Liver (tissue), 9 donors: ENCODE results near the gene HAND1. TPM values are rescaled to one million over a fixed set of nuclear protein-coding genes. Genes with fewer than 3 reads are reported as not detected.

Experiments
- DNase-seq: peaks from one replicate; pipeline ENCODE4 v3.0.0-alpha.2; 2017; ENCODE audit warnings: low spot score
- H3K27ac ChIP-seq, 2 donors: one replicate each; pipeline ENCODE4 v1.7.0; 2013; ENCODE audit warnings: inconsistent platforms in 2 of 2, low read length in 2 of 2, control low read depth in 1 of 2, low read depth in 1 of 2, mild to moderate bottlenecking in 1 of 2
- H3K27me3 ChIP-seq, 4 donors: one replicate each; pipeline versions ENCODE4 v1.6.1 to v1.7.0; 2013; ENCODE audit warnings: low read length in 3 of 4, inconsistent platforms in 1 of 4, mild to moderate bottlenecking in 1 of 4, moderate library complexity in 1 of 4; ENCODE audit not compliant: control insufficient read depth in 4 of 4, insufficient read depth in 4 of 4
- H3K36me3 ChIP-seq, 4 donors: one replicate each; pipeline versions ENCODE4 v1.6.1 to v1.7.0; 2013; ENCODE audit warnings: low read length in 3 of 4, mild to moderate bottlenecking in 3 of 4, low read depth in 1 of 4, moderate library complexity in 1 of 4; ENCODE audit not compliant: control insufficient read depth in 4 of 4, insufficient read depth in 3 of 4
- H3K4me1 ChIP-seq, 4 donors: one replicate each; pipeline versions ENCODE4 v1.6.1 to v1.7.0; 2013; ENCODE audit warnings: low read length in 3 of 4, mild to moderate bottlenecking in 3 of 4, moderate library complexity in 1 of 4; ENCODE audit not compliant: control insufficient read depth in 4 of 4, insufficient read depth in 4 of 4
- H3K4me3 ChIP-seq, 3 donors: one replicate each; pipeline versions ENCODE4 v1.6.1 to v1.7.0; 2013; ENCODE audit warnings: low read length in 3 of 3, control low read depth in 1 of 3, low read depth in 1 of 3, mild to moderate bottlenecking in 1 of 3
- H3K9ac ChIP-seq, 2 donors: one replicate each; pipeline ENCODE4 v1.7.0; 2013; ENCODE audit warnings: low read length in 2 of 2, mild to moderate bottlenecking in 2 of 2, moderate library complexity in 2 of 2, control low read depth in 1 of 2, low read depth in 1 of 2
- H3K9me3 ChIP-seq, 4 donors: one replicate each; pipeline versions ENCODE4 v1.6.1 to v1.7.0; 2013; ENCODE audit warnings: low read length in 3 of 4; ENCODE audit not compliant: control insufficient read depth in 4 of 4
- EGR1 ChIP-seq, 2 donors: IDR thresholded peaks; 2 replicates each; pipeline ENCODE4 v1.6.1; 2016 to 2018; ENCODE audit warnings: antibody characterized with exemption in 2 of 2, low read depth in 2 of 2
- FOXA1 ChIP-seq: IDR thresholded peaks from 2 replicates; pipeline ENCODE4 v1.6.1; 2016; ENCODE audit warnings: antibody characterized with exemption
- FOXA2 ChIP-seq: IDR thresholded peaks from 2 replicates; pipeline ENCODE4 v1.6.1; 2016; ENCODE audit warnings: antibody characterized with exemption
- GABPA ChIP-seq, 2 donors: IDR thresholded peaks in 1 of 2; conservative IDR thresholded peaks in 1 of 2; 2 replicates each; pipeline ENCODE4 v1.6.1; 2016; ENCODE audit warnings: antibody characterized with exemption in 2 of 2, mild to moderate bottlenecking in 1 of 2, moderate library complexity in 1 of 2
- HNF4A ChIP-seq, 2 donors: conservative IDR thresholded peaks; 2 replicates each; pipeline ENCODE4 v1.6.1; 2016; ENCODE audit warnings: antibody characterized with exemption in 2 of 2, mild to moderate bottlenecking in 2 of 2
- HNF4G ChIP-seq: IDR thresholded peaks from 2 replicates; pipeline ENCODE4 v1.6.1; 2016; ENCODE audit warnings: antibody characterized with exemption
- JUND ChIP-seq, 2 donors: IDR thresholded peaks; 2 replicates each; pipeline ENCODE4 v1.6.1; 2016; ENCODE audit warnings: antibody characterized with exemption in 2 of 2
- NR2F2 ChIP-seq: IDR thresholded peaks from 2 replicates; pipeline ENCODE4 v1.6.1; 2016; ENCODE audit warnings: antibody characterized with exemption
- RAD21 ChIP-seq, 2 donors: IDR thresholded peaks; 2 replicates each; pipeline ENCODE4 v1.6.1; 2016; ENCODE audit warnings: antibody characterized with exemption in 2 of 2, mild to moderate bottlenecking in 2 of 2
- RXRA ChIP-seq, 2 donors: IDR thresholded peaks; 2 replicates each; pipeline ENCODE4 v1.6.1; 2017 to 2018; ENCODE audit warnings: antibody characterized with exemption in 2 of 2, mild to moderate bottlenecking in 1 of 2
- SP1 ChIP-seq: IDR thresholded peaks from 2 replicates; pipeline ENCODE4 v1.6.1; 2018; ENCODE audit warnings: antibody characterized with exemption, mild to moderate bottlenecking
- TAF1 ChIP-seq: conservative IDR thresholded peaks from 2 replicates; pipeline ENCODE4 v1.6.1; 2016; ENCODE audit warnings: antibody characterized with exemption, mild to moderate bottlenecking
- YY1 ChIP-seq: IDR thresholded peaks from 2 replicates; pipeline ENCODE4 v1.6.1; 2016; ENCODE audit warnings: antibody characterized with exemption, mild to moderate bottlenecking
- WGBS: extraction: QIAGEN DNeasy Blood & Tissue Kit; methylation state at CpG from one replicate; pipeline ENCODE4 v1.1.7; 2013; 5-methylcytosine and 5-hydroxymethylcytosine counted together
- polyA plus RNA-seq, 2 donors: library from polyadenylated mRNA; stranded (reverse) in 1 of 2; unstranded in 1 of 2; fragments of 200-250 nt in 1 of 2; fragments of >200 nt in 1 of 2; fragmentation: Nextera tagmentation in 1 of 2; extraction: Ambion mirVana in 1 of 2; gene quantifications; one replicate each; pipeline versions ENCODE4 v1.2.1 to v1.2.3, GENCODE V29; 2013 to 2015
- total RNA-seq, 2 donors: library from RNA; depleted of rRNA; stranded (reverse); fragments of >200 nt; gene quantifications; one replicate each; pipeline ENCODE4 v1.2.3, GENCODE V29; 2014
- TF ChIP-seq, protein P1 (sequence below): fragments of 150-350 bp; IDR thresholded peaks from 2 replicates; pipeline ENCODE4 v1.5.1; 2017; ENCODE audit warnings: improper control_type of control experiment, low read depth, low read length; ENCODE audit not compliant: missing input control
- TF ChIP-seq, protein P2 (sequence below): IDR thresholded peaks from 2 replicates; pipeline ENCODE4 v1.6.1; 2016; ENCODE audit warnings: antibody characterized with exemption
- TF ChIP-seq, protein P3 (sequence below): IDR thresholded peaks from 2 replicates; pipeline ENCODE4 v1.6.1; 2016; ENCODE audit warnings: antibody characterized with exemption, mild to moderate bottlenecking
- TF ChIP-seq, protein P4 (sequence below): IDR thresholded peaks from 2 replicates; pipeline ENCODE4 v1.6.1; 2016; ENCODE audit warnings: antibody characterized with exemption
- TF ChIP-seq, protein P5 (sequence below): IDR thresholded peaks from 2 replicates; pipeline ENCODE4 v1.6.1; 2016; ENCODE audit warnings: antibody characterized with exemption
- donor health status: healthy.
- donor health status: healthy.
- donor health status: healthy.
- donor health status: healthy.
- donor health status: healthy.

Gene HAND1
- total and polyA plus RNA-seq, 4 donors: not detected

DNA sequence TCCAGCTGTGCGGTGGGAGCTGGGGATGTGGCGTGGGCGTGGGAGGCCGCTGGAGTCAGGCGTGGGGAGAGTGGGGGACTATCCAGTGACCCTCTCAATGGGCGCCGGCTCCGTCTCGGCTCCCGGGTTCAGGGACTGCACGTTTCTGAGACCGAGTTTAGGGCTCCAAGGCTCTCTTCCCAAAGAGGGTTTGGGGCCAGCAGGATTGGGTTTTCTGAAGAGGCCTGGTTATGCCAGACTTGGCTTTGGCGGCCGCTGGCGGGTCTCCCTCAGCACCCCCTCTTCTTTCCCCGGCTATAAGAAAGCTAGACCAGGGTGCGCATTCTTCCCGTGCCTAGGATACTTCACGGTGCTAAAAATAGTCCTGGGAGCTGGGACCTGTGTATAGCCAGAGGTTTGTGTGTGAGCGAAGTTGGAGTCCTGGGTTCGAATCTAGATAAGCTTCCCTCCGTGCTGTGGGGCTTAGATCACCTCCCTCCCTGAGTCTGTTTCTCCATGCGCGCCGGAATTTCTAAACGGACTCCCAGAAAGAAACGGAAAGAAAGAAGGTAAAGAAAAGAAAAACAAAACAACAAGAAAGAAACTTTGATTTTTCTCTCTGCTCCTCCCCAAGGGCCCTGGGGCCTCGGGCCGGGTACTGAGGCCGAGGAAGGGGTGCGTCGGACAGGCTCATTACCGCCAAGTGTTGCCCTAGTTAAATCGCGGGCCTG lies 5.0 kb downstream of the HAND1 start:
- no peaks in the 10 kb centered on the region for H3K9me3 ChIP-seq
- H3K4me3 ChIP-seq: no peak overlapping the region
- no peaks in the 10 kb centered on the region for H3K36me3 ChIP-seq
- WGBS: 10% methylated on average over 35 of the region's 35 CpGs
- no peak for DNase-seq
- H3K27ac ChIP-seq: no peak overlapping the region
- H3K4me1 ChIP-seq: peaks cover 13 to 32% (median 20%) of the 10 kb centered on the region in 4 donors
- H3K27me3 ChIP-seq: peaks cover 3 to 34% (median 19%) of the 10 kb centered on the region in 4 donors
- TF ChIP-seq, protein P1, sequence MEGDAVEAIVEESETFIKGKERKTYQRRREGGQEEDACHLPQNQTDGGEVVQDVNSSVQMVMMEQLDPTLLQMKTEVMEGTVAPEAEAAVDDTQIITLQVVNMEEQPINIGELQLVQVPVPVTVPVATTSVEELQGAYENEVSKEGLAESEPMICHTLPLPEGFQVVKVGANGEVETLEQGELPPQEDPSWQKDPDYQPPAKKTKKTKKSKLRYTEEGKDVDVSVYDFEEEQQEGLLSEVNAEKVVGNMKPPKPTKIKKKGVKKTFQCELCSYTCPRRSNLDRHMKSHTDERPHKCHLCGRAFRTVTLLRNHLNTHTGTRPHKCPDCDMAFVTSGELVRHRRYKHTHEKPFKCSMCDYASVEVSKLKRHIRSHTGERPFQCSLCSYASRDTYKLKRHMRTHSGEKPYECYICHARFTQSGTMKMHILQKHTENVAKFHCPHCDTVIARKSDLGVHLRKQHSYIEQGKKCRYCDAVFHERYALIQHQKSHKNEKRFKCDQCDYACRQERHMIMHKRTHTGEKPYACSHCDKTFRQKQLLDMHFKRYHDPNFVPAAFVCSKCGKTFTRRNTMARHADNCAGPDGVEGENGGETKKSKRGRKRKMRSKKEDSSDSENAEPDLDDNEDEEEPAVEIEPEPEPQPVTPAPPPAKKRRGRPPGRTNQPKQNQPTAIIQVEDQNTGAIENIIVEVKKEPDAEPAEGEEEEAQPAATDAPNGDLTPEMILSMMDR: no peak
- TF ChIP-seq, protein P2, sequence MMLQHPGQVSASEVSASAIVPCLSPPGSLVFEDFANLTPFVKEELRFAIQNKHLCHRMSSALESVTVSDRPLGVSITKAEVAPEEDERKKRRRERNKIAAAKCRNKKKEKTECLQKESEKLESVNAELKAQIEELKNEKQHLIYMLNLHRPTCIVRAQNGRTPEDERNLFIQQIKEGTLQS: no peak
- TF ChIP-seq FOXA2: no peak
- no peak for TF ChIP-seq YY1
- no peak for TF ChIP-seq SP1
- no peak for TF ChIP-seq HNF4A (conservative IDR thresholded peaks at IDR 0.05)
- no peak for TF ChIP-seq FOXA1
- TF ChIP-seq, protein P3, sequence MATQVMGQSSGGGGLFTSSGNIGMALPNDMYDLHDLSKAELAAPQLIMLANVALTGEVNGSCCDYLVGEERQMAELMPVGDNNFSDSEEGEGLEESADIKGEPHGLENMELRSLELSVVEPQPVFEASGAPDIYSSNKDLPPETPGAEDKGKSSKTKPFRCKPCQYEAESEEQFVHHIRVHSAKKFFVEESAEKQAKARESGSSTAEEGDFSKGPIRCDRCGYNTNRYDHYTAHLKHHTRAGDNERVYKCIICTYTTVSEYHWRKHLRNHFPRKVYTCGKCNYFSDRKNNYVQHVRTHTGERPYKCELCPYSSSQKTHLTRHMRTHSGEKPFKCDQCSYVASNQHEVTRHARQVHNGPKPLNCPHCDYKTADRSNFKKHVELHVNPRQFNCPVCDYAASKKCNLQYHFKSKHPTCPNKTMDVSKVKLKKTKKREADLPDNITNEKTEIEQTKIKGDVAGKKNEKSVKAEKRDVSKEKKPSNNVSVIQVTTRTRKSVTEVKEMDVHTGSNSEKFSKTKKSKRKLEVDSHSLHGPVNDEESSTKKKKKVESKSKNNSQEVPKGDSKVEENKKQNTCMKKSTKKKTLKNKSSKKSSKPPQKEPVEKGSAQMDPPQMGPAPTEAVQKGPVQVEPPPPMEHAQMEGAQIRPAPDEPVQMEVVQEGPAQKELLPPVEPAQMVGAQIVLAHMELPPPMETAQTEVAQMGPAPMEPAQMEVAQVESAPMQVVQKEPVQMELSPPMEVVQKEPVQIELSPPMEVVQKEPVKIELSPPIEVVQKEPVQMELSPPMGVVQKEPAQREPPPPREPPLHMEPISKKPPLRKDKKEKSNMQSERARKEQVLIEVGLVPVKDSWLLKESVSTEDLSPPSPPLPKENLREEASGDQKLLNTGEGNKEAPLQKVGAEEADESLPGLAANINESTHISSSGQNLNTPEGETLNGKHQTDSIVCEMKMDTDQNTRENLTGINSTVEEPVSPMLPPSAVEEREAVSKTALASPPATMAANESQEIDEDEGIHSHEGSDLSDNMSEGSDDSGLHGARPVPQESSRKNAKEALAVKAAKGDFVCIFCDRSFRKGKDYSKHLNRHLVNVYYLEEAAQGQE: no peak
- no peak for TF ChIP-seq GABPA (IDR thresholded peaks at IDR 0.05 in 1 of 2, conservative IDR thresholded peaks at IDR 0.05 in 1 of 2)
- TF ChIP-seq JUND (IDR thresholded peaks at IDR 0.05): no peak
- no peak for TF ChIP-seq HNF4G
- TF ChIP-seq, protein P4, sequence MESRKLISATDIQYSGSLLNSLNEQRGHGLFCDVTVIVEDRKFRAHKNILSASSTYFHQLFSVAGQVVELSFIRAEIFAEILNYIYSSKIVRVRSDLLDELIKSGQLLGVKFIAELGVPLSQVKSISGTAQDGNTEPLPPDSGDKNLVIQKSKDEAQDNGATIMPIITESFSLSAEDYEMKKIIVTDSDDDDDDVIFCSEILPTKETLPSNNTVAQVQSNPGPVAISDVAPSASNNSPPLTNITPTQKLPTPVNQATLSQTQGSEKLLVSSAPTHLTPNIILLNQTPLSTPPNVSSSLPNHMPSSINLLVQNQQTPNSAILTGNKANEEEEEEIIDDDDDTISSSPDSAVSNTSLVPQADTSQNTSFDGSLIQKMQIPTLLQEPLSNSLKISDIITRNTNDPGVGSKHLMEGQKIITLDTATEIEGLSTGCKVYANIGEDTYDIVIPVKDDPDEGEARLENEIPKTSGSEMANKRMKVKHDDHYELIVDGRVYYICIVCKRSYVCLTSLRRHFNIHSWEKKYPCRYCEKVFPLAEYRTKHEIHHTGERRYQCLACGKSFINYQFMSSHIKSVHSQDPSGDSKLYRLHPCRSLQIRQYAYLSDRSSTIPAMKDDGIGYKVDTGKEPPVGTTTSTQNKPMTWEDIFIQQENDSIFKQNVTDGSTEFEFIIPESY: no peak
- TF ChIP-seq TAF1: no peak
- TF ChIP-seq, protein P5, sequence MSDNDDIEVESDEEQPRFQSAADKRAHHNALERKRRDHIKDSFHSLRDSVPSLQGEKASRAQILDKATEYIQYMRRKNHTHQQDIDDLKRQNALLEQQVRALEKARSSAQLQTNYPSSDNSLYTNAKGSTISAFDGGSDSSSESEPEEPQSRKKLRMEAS: no peak
- no peak for TF ChIP-seq RXRA (IDR thresholded peaks at IDR 0.05)
- TF ChIP-seq NR2F2: no peak
- no peak for TF ChIP-seq RAD21 (IDR thresholded peaks at IDR 0.05)
- TF ChIP-seq EGR1 (IDR thresholded peaks at IDR 0.05; ENCODE audit: low read depth in 2 of 2): no peak
- no peak overlapping the region for H3K9ac ChIP-seq
